HUES48 (cell line): ENCODE data around the gene RPLP2.

Source experiments
- H3K27ac ChIP-seq: one replicate; pipeline ENCODE4 v1.7.0; 2013; ENCODE audit warnings: low read depth, low read length, inconsistent platforms
- H3K27me3 ChIP-seq: 2 replicates; pipeline ENCODE4 v1.6.1; 2013; ENCODE audit warnings: mild to moderate bottlenecking, low read length; ENCODE audit not compliant: control insufficient read depth, insufficient read depth
- H3K36me3 ChIP-seq: 2 replicates; pipeline ENCODE4 v1.6.1; 2013; ENCODE audit warnings: low read length; ENCODE audit not compliant: control insufficient read depth, insufficient read depth
- H3K4me1 ChIP-seq: 2 replicates; pipeline ENCODE4 v1.6.1; 2013; ENCODE audit warnings: mild to moderate bottlenecking, low read length; ENCODE audit not compliant: control insufficient read depth, insufficient read depth
- H3K4me3 ChIP-seq: 2 replicates; pipeline ENCODE4 v1.5.1; 2013; ENCODE audit warnings: mild to moderate bottlenecking, low read depth, low read length
- H3K9ac ChIP-seq: 2 replicates; pipeline ENCODE4 v1.6.1; 2013; ENCODE audit warnings: mild to moderate bottlenecking, low read depth, low read length, moderate library complexity
- H3K9me3 ChIP-seq: 2 replicates; pipeline ENCODE4 v1.6.1; 2013; ENCODE audit warnings: low read length; ENCODE audit not compliant: control insufficient read depth, insufficient read depth

RPLP2 gene

GRCh38 chr11:774873-775592 is 34.7 kb upstream of the RPLP2 start:
- H3K9me3 ChIP-seq, result no peaks in the 10 kb centered on the region
- H3K27ac ChIP-seq, result no peak overlapping the region
- no peak overlapping the region for H3K9ac ChIP-seq
- peak overlapping the region; percentile 67; the same call in 1 of the 2 replicates for H3K4me3 ChIP-seq
- H3K4me1 ChIP-seq, result 0 out of 2 replicates have a peak, but pooled peaks cover 4% of the 10 kb centered on the region
- H3K27me3 ChIP-seq, result no peaks in the 10 kb centered on the region
- H3K36me3 ChIP-seq, result peaks cover 42% of the 10 kb centered on the region

DNA sequence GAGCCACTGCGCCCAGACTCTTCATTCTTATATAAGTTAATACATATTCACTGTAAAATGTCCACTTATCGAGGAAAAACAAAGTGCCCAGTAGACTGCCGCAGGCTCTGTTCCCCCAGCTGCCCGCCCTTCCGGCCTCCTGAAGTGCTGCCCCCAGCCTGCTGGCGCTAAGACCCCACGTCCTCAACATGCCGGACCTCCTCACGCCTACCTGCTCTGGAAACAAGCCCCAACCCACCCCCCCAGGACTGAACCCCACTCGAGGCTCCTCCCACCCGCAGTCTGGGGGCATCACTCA is 33.6 kb upstream of the RPLP2 start:
- Histone ChIP-seq H3K9me3 (no peaks in the 10 kb centered on the region), H3K4me3 (peak overlapping the region; percentile 67), H3K27me3 (no peaks in the 10 kb centered on the region), H3K27ac (peak overlapping the region; percentile 95), H3K9ac (peak overlapping the region; percentile 58; the same call in 1 of the 2 replicates), H3K36me3 (peaks cover 37% of the 10 kb centered on the region), H3K4me1 (0 out of 2 replicates have a peak, but pooled peaks cover 4% of the 10 kb centered on the region)

GRCh38 chr11:776561-777287 is 33.0 kb upstream of the RPLP2 start:
- H3K36me3 ChIP-seq, result peaks cover 32% of the 10 kb centered on the region
- peak overlapping the region; percentile 67 for H3K4me3 ChIP-seq
- no peaks in the 10 kb centered on the region for H3K9me3 ChIP-seq
- peak overlapping the region; percentile 86; the same call in 1 of the 2 replicates for H3K9ac ChIP-seq
- 0 out of 2 replicates have a peak, but pooled peaks cover 4% of the 10 kb centered on the region for H3K4me1 ChIP-seq
- peak overlapping the region; percentile 95 for H3K27ac ChIP-seq
- no peaks in the 10 kb centered on the region for H3K27me3 ChIP-seq

DNA sequence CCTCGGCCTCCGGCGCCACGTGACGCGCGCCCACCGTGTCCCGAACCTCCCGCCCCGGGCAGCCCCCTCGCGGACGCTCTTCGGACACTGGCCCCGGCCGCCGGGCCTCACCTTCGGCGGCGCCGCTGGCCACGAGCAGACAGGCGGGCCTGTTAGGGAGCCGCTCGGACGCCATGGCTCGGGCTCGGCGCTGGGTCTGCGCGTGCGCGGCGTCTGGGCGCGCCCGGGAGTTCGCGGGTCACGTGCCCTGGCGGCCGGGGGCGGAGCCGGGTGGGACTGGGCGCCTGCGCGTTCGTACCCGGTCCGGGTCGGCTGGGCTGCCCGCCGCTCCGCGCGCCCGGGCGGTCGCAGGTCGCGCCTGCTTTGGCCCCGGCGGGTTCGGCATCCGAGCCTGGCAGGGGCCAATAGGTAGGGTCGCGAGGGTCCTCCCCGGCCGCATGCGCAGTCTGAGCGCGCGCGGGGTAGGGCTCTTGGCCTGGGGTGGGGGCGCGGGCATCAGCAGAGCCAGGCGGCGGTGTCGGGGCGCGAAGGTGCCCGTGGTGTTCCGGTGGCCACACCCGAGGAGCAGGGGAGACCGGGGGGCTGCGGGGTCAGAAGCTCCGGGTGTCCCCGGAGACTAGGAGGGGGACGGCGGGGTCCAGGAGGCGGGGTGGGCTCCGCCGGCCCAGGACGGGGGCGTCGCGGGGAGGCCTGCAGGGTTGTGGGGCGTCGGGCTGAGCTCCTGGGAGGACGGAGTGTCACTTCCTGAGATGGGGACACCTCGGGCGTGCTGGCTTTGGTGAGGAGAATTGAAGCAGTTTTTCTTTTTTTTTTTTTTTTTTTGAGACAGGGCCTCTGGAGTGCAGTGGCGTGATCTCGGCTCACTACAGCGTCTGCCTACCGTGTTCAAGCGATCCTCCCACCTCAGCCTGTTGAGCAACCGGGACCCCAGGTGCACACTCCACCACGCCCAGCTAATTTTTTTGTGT is 32.2 kb upstream of the RPLP2 start, which contains the start of gene GATD1:
Gene GATD1, minus strand, starts transcription at position 200 of the 968 bp plus-strand sequence. Its CDS starts 25 bp downstream, at position 175.
- Histone ChIP-seq H3K27ac (peak within 1 kb of the TSS; percentile 95), H3K4me1 (0 out of 2 replicates have a peak, but pooled peaks cover 6% of the 10 kb centered on the region)

DNA sequence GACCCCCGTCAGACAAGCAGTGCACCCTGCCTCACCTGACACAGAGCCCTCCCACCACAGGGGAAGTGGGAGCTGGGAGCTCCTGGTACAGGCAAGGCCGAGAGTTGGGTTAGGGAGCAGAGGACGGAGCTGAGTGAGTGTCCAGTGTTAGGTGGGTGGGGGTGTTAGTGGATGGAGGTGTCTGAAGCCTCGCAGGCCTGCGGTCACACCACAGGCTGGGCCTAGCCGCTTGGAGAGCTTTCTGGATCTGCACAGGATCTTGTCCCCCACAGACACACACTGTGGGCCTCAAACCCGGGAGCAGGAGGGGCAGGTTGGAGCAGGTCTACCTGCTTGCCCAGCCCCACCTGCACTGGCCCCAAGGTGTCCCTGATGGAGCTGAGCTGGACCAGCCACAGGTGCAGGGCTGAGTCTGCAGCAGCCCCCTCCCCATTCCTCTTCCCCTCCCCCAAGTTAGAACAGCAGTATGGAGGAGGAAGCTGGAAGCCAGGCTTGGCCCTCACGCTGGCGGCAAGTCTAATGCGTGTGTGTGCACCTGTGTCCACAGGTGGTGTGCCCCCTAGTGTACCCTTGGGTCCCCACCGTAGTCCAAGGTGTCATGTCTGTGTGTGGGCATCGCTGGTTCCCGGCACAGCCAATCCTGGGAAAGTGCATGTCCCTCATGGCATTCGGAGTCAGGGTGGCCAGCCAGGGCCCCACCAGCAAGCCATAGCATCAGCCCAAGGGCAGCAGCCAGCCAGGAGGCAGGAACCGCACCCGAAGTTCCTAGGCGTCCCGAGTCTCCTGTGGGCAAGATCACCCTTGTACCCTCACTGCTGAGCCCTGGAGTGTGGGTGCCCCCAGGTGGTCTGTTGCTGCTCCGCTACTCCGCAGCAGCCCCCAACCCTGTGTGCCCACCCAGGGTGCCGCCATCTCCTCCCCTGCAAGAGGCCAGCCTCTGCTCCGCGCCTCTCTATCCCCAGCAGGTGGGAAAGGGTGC is 30.5 kb upstream of the RPLP2 start:
- H3K9ac ChIP-seq, result no peak overlapping the region
- no peaks in the 10 kb centered on the region for H3K9me3 ChIP-seq
- H3K27me3 ChIP-seq, result no peaks in the 10 kb centered on the region
- H3K27ac ChIP-seq, result no peak overlapping the region
- H3K4me1 ChIP-seq, result peaks cover 15% of the 10 kb centered on the region
- H3K4me3 ChIP-seq, result no peak overlapping the region
- peaks cover 8% of the 10 kb centered on the region for H3K36me3 ChIP-seq

More for the DNA sequence above, 32.2 kb upstream of the RPLP2 start, which contains the start of gene GATD1:
- peak within 1 kb of the TSS; percentile 67 for H3K4me3 ChIP-seq
- peak within 1 kb of the TSS; percentile 86; the same call in 1 of the 2 replicates for H3K9ac ChIP-seq
- no peaks in the 10 kb centered on the region for H3K9me3 ChIP-seq
- H3K27me3 ChIP-seq, result no peaks in the 10 kb centered on the region
- peaks cover 24% of the 10 kb centered on the region for H3K36me3 ChIP-seq

DNA sequence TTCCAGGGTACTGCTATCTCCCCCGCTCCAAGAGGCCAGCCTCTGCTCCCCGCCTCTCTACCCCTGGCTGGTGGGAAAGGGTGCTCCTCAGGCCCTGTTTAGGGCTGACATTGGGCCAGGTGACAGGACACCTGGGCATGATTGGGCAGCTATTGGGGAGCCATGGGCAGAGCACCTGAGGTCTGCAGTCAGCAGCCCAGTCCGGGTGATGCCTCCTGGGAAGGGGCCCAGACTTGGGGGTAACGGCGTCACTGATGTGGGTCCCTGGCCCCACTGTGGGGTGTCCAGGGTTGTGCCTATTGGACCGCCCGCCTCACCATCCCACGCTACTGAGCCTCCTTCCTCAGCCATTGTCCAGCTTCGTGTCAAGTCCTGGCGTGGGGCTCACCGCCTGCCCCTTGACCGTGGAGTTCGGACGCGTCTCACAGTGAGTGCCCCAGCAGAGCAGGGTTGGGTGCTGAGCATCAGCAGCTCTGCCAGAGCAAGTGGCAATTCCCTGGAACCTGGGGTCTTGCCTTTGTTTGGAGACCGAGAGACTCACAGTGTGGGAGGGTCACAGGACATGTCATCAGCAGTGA is 29.7 kb upstream of the RPLP2 start:
- no peak overlapping the region for H3K4me3 ChIP-seq
- H3K9ac ChIP-seq, result no peak overlapping the region
- H3K27me3 ChIP-seq, result no peaks in the 10 kb centered on the region
- H3K27ac ChIP-seq, result no peak overlapping the region
- H3K4me1 ChIP-seq, result peaks cover 15% of the 10 kb centered on the region
- peaks cover 7% of the 10 kb centered on the region for H3K36me3 ChIP-seq
- H3K9me3 ChIP-seq, result no peaks in the 10 kb centered on the region

DNA sequence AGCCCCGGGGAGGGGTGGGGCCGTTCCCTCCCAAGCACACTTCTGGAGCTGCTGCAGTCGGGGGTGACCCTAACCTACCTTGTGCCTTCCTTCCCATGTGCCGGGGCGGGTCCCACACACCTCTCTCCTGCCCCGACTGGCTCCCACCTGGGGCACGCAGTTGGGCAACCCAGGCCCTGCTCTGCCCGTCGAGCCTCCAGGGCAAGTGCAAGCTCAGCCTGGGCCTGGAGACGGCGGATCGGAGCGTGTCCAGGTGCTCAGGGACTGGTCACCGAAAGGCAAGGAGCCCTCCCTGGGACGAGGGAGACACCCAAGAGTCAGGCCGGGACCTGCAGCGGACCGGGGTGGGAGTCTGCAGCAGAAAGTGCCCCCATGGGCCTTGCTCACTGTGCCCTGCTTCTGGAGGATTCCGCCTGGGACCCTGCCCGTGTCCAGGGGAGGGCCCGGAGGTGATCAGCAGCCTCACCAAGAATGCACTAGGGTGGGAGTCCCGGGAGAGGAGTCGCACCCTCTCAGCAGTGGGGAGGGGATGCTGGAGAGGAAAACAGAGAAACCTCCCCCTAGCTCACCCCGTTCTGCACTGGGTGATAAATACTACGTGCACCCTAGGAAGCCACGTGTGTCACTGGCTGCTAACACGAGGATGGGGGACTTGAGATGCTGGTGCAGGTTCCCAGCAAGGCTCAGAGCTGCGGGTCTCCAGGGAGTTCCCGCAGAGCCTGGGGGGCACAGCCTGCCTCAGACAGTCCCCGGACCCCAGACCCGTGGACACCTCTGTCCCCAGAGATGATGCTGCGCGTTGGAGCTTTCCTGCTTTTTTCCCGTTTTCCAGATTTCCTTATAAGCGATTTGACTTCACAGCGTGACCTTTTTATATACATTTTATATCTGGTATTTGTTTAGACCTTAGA is 27.2 kb upstream of the RPLP2 start:
- H3K36me3 ChIP-seq, result peaks cover 7% of the 10 kb centered on the region
- no peak overlapping the region for H3K9ac ChIP-seq
- no peaks in the 10 kb centered on the region for H3K9me3 ChIP-seq
- no peak overlapping the region for H3K27ac ChIP-seq
- H3K27me3 ChIP-seq, result no peaks in the 10 kb centered on the region
- H3K4me3 ChIP-seq, result no peak overlapping the region
- H3K4me1 ChIP-seq, result peaks cover 15% of the 10 kb centered on the region

- Histone ChIP-seq H3K36me3 (peaks cover 7% of the 10 kb centered on the region), H3K4me1 (peaks cover 11% of the 10 kb centered on the region), H3K27me3 (no peaks in the 10 kb centered on the region), H3K9ac (no peak overlapping the region), H3K27ac (peak overlapping the region; percentile 43), H3K4me3 (no peak overlapping the region; the same call in 1 of the 2 replicates), H3K9me3 (no peaks in the 10 kb centered on the region)
Measured at GRCh38 chr11:783581-784015, 26.2 kb upstream of the RPLP2 start.
